H1 (cell line): ENCODE measurements around the gene ADAM21. TPM values are rescaled to one million over a fixed set of nuclear protein-coding genes. Genes with fewer than 3 reads are reported as not detected.

ENCODE experiments used
- CHD2 ChIP-seq: IDR thresholded peaks from 2 replicates; pipeline ENCODE4 v1.6.1; 2012; ENCODE audit warnings: low read length, improper control_type of control experiment
- CTBP2 ChIP-seq: IDR thresholded peaks from 2 replicates; pipeline ENCODE4 v1.7.0; 2011; ENCODE audit warnings: borderline replicate concordance, mild to moderate bottlenecking, moderate library complexity, mixed read lengths, low read length; ENCODE audit not compliant: insufficient read depth, insufficient read length
- GABPA ChIP-seq: IDR thresholded peaks from 2 replicates; pipeline ENCODE4 v1.6.1; 2011; ENCODE audit warnings: mild to moderate bottlenecking, low read length, moderate library complexity, borderline replicate concordance; ENCODE audit not compliant: insufficient read depth
- JUN ChIP-seq: IDR thresholded peaks from 2 replicates; pipeline ENCODE4 v1.6.1; 2011; ENCODE audit warnings: low read depth, mild to moderate bottlenecking, improper control_type of control experiment, low read length
- KDM1A ChIP-seq: fragments of 200-600, 300-600 bp; sonication (generic); IDR thresholded peaks from 2 replicates; pipeline ENCODE4 v1.7.1; 2016; ENCODE audit warnings: mild to moderate bottlenecking, low read length, borderline replicate concordance
- POU5F1 ChIP-seq: IDR thresholded peaks from 2 replicates; pipeline ENCODE4 v1.6.1; 2011; ENCODE audit warnings: low read depth, mild to moderate bottlenecking, low read length, moderate library complexity
- RFX5 ChIP-seq: IDR thresholded peaks from 2 replicates; pipeline ENCODE4 v1.6.1; 2011; ENCODE audit warnings: low read depth, low read length, improper control_type of control experiment, borderline replicate concordance
- RXRA ChIP-seq: IDR thresholded peaks from 2 replicates; pipeline ENCODE4 v1.6.1; 2011; ENCODE audit warnings: low read depth, mild to moderate bottlenecking, low read length, moderate library complexity; ENCODE audit not compliant: insufficient read depth
- SIX5 ChIP-seq: IDR thresholded peaks from 2 replicates; pipeline ENCODE4 v1.6.1; 2011; ENCODE audit warnings: mild to moderate bottlenecking, low read depth, low read length
- polyA plus RNA-seq, 7 experiments: library from polyadenylated mRNA; depleted of rRNA in 3 of 7; stranded (reverse) in 5 of 7; unstranded in 2 of 7; fragments of >200 nt in 5 of 7; fragments of 200-250 nt in 2 of 7; gene quantifications; 1 replicate in 5 of 7; 2 replicates in 1 of 7; 4 replicates in 1 of 7; pipeline versions ENCODE4 v1.2.1 to v1.2.3, GENCODE V29; 2011 to 2013; ENCODE audit warnings: missing spikeins in 2 of 7, mixed read lengths in 2 of 7
- total RNA-seq: library from RNA; stranded (reverse); fragmentation: NEBNext Ultra II Directional; extraction: Animal tissue kit (Norgen Biotek cat#: 25700); gene quantifications from 2 replicates; pipeline ENCODE4 v1.2.1, GENCODE V29; 2021

The ADAM21 gene
- total and polyA plus RNA-seq, 2 of the 8 experiments (the other 6 are each of a cell fraction or from before 2014, with no cell fraction given), result 0.09 TPM; not detected in 1

DNA sequence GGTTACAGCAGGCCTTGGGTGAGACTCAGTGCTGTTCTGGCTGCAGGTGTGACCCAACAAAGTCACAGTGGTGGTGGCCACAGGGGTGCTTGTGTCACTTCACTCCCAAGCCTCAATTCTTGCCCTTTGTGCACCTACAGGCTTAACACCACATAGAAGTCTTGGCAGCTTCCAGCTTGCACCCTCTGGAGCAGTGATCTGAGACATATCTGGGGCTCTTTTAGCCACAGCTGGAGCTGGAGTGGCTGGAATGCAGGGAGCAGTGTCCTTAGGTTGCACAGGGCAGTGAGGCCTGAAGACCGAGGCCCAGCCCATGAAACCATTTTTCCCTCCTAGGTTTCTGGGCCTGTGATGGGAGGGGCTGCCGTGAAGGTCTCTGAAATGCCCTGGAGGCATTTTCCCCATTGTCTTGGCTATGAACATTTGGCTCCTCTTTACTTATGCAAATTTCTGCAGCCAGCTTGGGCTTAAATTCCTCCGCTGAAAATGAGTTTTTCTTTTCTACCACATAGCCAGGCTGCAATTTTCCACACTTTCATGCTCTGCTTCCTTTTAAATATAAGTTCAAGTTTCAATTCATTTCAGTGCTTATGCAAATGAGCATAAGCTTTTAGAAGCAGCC, 37.7 kb downstream of the ADAM21 start (continued):
- no peak for TF ChIP-seq KDM1A
- TF ChIP-seq JUN, result no peak
- no peak for TF ChIP-seq SIX5
- TF ChIP-seq RXRA, result no peak
- no peak for TF ChIP-seq GABPA
- no peak for TF ChIP-seq RFX5
- TF ChIP-seq CHD2, result no peak
- no peak for TF ChIP-seq CTBP2
- no peak for TF ChIP-seq POU5F1
